Stimulated activated CD8-positive, alpha-beta memory T cell treated with anti-CD3 and anti-CD28 coated beads, Interleukin-7, amount 100 ng/mL, for 24 hours (primary cell): ENCODE results near the gene SYS1.

Experiments
- DNase-seq: peaks from one replicate; pipeline ENCODE4 v3.0.0-alpha.2; 2020; ENCODE audit warnings: low read depth

The SYS1 gene

DNA sequence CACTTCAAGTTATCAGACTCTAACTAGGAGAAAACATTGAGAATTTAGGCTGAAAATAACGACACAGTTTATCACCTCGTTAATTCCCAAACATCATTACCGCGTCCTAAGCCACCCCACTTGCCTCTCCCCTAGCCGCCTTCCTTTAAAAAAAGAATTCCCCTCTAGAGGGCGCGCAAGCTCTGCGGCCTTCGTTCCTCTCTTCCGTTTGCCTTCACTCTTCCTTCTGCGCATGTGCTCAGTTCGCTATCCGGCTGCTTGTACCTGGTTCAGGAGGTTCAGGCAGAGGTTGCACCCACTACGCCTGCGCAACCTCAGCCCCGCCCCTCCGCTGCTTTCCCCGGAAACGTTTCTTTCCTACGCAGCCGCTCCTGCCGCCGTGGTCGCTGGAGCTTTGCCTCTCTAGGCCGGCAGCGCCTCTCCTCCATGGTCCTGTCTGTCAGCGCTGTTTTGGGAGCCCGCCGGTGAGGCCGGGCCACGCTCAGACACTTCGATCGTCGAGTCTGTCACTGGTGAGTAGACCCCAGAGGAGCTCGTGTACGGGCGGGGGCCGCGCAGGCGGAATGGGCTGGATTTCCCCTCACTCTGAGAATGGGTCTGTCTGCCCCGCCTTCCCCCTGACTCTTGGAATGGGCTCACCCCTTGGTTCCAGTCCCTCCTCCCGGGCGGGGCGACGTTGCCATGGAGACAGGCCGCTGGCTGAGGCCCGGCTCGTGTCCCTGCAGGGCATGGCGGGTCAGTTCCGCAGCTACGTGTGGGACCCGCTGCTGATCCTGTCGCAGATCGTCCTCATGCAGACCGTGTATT is at the start of gene SYS1:
SYS1 (plus strand) TSS at position 353 of the 807 bp plus-strand sequence; CDS start at position 729, 376 bp downstream.
- DNase-seq = peak; percentile 97

DNA sequence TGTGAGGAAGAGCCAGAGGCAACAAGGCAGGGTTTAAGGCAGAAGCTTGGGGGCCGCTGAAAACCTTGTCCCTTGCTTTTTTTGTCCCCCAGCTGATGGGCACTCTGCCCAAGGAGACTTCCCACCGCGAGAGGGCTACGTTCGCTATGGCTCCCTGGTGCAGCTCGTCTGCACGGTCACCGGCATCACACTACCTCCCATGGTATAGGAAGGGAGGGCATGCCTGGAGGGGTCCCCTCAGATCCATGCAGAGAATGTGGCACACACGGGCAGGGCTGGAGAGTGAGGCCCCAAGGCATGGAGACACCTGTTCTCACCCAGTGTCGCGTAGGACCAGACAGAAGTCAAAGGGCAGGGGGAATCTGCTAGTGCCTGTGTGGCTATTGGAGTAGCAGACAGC is 49.0 kb upstream of the SYS1 start:
- no peak for DNase-seq

DNA sequence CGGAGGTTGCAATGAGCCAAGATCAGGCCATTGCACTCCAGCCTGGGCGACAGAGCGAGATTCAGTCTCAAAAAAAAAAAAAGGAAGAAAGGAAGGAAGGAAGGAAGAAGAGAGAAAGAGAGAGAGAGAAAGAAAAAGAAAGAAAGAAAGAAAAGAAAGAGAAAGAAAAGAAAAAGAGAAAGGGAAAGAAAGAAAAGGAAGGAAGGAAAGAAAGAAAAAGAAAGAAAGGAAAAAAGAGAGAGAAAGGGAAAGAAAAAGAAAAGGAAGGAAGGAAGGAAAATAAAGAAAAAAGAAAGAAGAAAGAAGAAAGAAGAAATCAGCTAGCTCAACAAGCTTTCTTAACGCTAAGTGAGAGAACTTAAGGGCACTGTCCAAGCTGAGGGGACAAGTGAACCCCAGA is 47.3 kb upstream of the SYS1 start:
- no peak for DNase-seq

DNA sequence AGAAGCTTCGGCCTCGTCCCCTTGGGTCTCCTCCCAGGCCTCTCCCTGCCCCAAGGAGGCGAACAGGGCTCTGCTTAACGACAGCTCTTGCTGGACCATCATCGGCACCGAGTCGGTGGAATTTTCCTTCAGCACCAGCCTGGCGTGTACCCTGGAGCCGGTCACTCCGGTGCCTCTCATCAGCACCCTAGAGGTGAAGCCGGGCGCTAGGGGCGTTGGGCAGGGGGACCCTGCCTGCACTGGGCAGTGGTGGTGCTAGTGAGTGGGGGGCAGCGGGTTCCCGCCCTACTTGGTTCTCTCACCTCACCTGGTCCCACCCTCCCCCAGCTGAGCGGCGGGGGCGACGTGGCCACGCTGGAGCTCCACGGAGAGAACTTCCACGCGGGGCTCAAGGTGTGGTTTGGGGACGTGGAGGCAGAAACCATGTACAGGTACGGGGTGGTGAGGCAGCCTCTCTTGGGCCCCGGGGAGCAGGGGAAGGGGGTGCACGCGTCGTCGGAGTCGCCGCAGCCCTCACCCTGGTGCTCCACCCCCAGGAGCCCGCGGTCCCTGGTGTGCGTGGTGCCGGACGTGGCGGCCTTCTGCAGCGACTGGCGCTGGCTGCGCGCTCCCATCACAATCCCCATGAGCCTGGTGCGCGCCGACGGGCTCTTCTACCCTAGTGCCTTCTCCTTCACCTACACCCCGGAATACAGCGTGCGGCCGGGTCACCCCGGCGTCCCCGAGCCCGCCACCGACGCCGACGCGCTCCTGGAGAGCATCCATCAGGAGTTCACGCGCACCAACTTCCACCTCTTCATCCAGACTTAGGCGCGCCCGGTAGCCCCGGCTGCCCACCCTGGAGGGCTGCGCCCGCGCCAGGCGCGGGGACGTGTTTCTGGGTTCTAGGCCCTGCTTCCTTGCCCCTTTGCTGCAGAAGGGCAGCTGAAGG is 46.5 kb upstream of the SYS1 start:
- DNase-seq = no peak

DNA sequence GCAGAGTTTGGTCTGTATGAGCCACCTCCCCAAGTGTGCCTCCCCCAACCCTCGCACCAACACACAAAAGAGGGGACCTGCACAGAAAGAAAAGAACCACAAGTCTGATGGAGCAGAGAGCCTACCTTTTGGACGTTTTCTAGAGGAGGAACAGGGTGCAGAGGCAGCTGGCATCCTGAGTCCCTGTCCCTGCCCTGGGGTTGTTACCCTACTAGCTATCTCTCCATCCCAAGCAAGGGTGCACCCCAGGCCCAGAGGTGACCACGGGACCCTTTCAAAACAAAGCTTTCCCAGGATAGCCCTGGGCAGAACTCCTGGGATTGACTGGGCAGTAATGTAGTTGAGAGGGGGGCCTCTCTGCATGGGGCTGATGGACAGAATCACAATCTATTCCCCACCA is 45.1 kb upstream of the SYS1 start:
- no peak for DNase-seq

DNA sequence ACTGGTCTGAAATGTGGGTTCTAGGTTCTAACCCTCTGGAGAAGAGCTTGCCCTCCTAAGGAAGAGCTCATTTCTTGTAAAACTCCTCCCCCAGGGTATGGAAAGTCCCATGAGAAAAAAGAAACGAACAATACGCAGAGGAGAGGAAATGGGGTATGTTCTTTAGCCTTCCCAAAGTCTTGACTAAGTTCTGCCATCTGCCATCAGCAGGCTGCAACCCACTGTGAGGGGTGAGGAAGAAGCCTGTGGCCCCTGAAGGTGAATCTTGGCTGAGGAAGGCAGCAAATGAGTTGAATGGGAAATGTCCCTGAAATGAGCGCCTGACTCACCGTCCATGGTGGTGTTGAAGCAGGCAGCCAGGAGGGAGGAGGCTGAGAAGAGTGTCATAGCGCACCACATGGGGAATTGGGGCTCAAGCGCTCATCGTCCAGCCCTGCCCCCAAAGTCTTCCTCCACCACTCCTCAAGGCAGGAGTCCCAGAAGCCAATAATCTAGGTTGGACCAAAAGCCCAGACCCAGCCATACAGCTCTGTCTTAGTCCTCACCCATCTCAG is 44.5 kb upstream of the SYS1 start:
- DNase-seq = no peak

DNA sequence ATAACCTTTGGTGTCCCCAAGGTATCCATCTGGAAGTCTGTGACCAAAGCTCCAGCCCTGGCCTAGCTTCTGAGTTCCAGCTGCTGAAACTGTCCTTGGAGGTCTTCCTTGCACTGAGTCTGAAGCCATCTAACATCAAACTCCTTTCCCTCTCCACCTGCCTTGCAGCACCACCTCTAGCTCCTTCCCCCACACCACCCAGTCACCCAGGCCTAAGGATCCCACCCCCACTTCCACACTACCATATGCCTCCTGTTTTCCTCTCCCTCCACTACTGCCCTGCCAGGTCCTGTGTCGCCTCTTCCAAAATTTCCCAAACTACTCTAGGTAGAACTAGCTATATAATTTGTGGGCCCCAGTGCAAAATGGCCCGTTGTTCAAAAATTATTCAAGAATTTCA is 44.0 kb upstream of the SYS1 start:
- no peak for DNase-seq

DNA sequence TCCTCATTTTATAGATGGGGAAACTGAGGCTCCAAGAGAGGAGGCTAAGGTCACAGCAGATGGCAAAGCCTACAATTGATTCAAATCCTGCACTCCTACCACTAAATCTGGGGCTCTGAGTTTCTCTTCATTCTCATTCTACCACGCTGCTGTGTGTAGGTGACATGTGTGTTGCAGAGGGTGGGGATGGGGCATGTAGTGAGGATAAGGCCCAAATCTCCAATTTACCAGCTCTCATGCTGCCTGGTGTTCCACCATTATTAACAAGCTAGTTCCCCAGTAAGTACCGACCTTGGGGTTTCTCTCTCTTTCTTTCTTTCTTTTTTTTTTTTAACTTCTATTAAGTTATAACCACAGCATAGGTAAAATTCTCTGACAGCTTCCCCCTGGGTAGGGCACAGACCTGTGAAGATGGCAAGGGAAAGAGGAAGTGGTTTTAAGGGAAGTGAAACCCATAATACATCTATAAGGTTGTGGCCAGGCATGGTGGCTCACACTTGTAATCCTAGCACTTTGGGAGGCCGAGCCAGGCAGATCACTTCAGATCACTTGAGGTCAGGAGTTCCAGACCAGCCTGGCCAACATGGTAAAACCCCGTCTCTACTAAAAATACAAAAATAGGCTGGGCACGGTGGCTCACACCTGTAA is 41.9 kb upstream of the SYS1 start:
- no peak for DNase-seq

DNA sequence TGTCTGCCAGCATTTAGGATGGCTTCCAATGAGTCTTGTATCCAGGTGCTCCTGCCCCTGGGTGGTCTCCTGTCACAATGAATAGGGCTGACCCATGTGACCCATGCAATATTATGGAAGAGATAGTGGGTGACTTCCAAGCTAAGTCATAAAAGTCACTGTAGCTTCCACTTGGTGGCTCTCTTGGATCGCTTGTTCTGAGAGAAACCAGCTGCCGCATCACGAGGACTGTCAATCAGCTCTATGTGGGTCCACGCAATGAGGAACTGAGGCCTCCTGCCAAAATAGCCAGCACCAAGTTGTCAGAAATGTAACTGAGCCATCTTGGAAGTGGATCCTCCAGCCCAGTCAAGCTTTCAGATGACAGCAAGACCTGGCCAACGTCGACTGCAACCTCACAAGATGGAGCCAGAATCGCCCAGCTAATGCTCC is 40.0 kb upstream of the SYS1 start:
- no peak for DNase-seq

DNA sequence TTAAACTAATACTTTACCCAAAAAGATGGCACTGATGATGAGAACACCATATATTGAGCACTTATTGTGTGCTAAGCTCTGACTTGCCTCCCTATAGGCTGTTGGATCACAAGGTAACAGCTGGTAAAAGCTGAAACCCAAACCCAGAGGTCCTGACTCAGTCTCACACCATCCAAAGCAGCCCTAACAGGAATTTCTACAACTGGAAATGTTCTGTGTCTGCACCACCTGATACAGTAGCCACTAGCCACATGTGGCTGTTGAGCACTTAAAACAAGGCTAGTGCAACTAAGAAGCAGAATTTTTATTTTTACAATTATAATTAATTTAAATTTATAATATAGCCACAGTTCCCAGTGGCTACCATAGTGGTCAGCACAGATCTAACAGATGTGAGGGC is 39.2 kb upstream of the SYS1 start:
- no peak for DNase-seq

DNA sequence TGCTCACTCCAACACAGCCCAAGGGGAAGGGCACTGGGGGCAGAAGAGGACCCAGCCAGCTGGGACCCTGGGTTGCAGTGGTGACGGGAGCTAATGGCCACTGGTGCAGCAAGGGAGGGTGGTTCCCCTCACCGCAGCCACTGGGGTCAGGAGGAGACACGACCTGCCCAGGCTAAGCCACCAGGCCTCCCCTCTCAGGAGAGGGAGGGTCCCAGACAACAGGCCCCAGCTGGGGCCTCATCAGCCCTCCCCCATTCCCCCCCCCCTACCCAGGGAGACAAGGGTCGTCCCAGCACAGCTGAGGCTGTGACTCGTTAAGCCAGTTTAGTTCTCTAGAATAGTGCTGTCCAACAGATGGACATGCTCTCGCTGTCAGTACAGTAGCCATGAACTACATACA is 37.6 kb upstream of the SYS1 start:
- no peak for DNase-seq

DNA sequence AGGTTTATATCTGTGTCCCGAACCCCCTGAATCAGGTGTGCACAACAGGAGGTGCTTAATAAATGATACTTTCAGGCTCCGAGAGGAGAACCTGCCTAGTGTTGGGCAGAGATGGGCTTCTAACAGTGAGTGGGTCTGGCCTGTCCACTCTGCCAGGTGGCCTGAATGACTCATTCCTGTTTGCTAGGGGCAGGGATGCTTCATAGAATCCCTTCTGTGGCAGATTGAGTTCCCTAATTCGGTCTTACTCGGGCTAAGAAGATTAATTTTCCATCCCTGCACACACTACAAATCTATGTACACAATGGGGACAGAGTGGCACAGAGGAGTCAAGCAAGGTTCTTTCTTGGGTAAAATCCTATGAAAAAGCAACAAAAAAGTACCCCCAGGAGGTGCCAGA is 34.5 kb upstream of the SYS1 start:
- DNase-seq = no peak

DNA sequence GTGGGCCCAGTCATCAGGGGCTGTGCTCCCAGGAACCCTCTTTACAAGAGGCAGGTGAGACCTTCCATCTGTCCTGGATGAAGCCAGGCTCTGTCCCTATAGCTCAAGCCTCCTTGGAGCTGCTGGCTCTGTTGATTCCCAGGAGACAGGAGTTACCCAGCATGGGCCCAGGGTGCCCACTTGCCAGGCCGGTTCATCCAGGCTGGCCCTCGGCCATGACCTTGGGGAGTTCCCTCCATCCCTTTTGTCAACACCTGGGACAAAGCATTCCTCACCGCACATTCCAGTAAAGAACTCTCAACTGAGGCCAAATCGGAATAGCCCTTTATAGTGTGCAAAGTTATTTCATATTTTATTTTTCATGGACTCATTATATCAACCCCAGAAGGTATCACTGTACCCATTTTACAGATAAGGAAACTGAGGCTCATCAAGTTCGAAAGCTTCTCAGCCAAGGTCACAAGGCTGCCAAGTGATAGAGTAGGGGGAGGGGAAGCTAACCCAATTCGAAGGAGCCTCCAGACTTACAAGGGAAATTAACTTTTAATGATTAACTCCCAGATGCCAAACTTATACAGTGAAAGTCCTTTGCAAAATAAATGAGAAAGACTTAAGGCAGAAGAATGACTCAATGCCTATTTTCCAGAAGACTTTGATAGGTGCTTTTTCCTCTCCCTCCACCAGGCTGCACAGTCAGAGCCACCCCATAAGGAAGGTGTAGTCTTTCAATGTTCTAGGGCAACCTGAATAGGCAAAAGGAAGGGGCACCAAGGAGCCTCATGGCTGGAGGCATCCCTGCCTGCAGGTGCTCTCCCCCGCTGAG is 33.2 kb upstream of the SYS1 start:
- no peak for DNase-seq

DNA sequence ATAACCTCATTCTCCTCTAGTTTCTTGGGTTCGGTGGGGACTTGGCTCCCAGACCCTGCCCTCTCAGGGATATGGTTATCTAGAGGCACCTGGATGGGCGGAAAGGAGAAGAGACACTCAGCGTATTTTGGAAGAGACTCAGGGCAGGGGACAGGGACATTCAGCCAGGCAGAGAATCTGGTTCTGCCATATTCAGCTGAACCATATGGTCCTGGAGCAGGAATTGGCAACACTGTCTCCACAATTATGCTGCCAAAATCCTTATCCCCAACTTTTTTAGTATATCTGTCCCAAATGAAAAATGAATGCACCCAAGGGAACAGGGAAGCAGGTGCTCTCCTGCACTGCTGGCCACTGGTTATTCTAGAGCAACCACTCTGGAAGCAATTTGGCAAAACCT is 32.5 kb upstream of the SYS1 start:
- DNase-seq = no peak

DNA sequence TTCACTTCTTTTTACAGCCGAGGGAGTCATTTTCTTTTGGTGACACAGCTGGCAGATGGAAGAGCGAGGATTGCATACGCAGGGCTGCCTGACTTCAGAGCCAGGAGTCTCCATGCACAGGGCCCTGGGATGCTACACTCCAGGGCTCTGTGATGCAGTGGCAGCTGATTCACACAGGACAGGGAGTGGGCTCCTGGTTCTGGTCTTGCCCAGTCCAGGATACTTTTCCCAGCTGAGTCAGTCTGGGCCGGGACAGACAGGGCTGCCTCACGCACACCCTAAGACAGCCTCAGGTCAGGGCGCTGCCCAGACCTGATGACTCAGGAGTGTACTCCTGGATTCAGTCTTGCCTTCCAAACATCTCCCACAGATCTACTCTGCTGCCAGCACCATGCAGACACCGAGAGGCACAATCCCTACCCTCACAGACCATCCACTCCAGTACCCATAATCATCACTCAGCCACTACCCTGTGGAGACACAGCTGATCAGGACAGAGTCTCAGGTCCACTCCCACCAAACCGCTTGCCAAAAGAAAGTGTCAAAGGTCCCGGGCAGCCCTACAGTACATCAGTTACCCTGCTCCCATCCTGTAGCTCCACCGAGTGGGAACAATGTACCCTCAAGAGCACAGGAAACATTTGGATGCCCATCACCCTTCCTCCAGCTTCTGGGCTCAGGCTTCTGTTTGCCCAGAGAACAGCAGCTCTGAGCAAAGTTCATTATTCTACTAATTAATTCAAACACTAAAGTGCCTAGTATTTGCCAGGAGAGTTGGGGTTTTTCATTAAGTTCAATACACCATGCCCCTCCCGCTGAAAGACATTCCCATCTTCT is 26.2 kb upstream of the SYS1 start:
- DNase-seq = no peak

DNA sequence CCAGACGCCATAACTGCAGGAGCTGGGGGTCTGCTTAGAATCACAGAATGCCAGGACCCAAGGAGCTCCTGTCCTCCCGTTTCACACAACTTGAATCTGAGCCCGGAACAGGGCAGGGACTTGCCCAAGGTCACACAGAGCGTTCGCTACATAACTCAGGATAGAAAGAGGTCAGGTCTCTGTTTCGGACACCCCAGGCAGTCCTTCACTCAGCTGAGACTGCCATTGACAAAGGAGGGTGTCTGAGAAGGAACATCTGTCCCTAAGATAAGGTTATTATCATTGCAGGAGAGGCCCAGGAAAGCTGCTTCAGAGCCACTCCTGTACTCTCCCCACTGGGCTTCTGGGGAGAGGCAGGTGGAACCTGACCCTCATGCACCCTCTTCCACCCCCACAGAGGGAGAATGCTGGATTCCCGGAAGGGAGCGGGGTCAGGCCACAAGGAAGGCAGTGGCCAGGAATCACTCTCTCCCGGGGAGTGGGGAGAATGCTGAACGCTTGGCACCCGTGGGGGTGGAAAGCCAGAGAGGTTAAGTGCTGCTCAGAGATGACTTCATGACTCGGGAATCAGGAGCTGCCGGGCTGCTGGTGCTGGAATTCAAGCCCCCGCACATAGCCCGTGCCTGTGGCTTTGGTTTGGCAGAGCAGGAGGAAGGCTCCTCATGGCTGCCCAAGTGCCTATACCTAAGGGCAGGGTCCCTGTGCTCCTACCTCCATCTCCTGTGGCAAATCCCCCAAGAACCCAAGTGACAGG is 25.4 kb upstream of the SYS1 start:
- DNase-seq = no peak

DNA sequence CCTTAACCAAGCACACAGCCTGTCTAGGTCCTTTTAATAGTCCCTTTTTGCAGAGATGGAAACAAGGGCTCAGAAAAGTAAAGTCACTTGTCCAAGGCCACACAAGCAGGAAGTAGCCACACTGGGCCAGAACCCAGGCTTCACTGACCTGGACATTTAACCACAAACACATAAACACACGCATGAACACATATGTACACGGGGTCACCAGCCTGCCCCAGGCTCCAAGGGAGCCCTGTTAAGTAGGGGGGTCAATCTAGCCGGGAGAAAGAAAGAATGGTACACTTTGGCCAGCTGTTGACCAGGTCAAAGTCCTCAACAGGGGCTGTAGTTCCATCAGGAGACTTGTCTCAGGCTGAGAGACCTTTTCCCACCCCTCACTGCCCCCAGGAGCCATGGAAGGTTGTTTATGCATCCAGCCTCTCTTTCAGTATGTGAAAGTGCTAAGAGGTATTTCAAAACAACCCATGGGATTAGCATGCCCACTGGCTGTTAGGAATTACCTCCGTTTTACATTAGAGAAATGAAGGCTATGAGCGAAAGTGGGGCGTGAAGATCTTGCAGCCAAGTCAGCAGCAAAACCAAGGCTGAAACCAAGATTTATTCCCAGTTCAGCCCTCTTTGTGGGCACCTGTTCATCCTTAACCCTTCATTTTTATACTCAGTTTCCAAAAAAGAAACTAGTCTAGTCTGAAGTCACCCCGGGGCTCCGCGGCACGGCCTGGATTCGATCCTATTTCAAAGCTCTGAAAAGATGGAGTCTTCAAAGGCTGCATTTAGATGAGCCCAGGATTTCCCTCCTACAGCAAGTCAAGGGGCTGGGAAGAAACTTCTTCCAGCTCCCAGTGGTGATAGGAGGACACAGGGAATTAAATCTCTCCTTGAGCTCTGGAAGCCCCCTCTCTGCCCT is 24.6 kb upstream of the SYS1 start:
- DNase-seq = no peak

DNA sequence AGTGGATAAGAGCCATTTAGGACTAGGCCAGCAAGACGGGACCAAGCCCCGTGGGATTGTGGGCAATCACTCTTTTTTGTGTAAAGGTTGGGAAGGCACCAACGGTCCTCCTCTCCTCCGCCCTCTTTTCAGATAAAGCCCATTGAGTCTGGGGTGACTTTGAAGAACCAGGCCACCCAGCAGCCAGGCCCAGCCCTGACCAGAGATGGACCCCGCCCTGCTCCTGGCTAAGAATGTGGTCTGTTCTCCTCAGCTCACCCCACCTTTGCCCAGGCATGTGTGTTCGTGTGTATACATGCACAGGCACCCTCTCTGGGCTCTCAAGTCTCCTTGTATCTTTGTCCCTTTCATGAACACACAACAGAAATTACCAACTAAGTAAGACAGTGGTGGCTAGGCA is 23.9 kb upstream of the SYS1 start:
- DNase-seq = no peak

DNA sequence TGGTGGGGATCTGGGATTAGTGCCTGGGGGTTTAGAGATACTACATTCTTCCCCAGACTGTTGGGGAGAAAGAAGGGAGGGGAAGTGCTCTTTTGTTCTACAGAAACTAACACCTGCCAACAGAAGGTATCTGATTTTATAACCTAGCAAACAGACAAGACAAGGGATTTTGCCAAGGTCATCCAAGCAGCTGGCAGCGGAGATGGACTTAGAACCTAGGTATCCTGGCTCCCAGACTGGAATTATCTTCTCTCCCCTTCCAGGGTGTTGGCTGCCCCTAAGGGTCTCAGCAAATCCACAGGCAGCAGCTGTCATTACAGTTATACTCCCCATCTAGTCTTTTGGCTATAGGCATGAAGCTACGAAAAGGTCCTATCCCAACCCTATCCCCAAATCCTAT is 23.2 kb upstream of the SYS1 start:
- DNase-seq = no peak
